DMS53 treated with DMSO at 0.1 percent for 48 hours (cell line): ENCODE results near the gene CPSF4L.

Experiments
- DNase-seq: peaks from one replicate; lab custom pipeline; 2025; ENCODE audit not compliant: unreplicated experiment; lab: John Stamatoyannopoulos, UW

The CPSF4L gene

GRCh38 chr17:73290399-73291259 lies 28.9 kb upstream of the CPSF4L start:
- no peak for DNase-seq

GRCh38 chr17:73289549-73290254 lies 28.0 kb upstream of the CPSF4L start:
- no peak for DNase-seq

GRCh38 chr17:73288534-73289302 lies 27.0 kb upstream of the CPSF4L start:
- DNase-seq, result no peak

GRCh38 chr17:73286863-73287296 lies 25.2 kb upstream of the CPSF4L start:
- no peak for DNase-seq

- no peak for DNase-seq
Measured at GRCh38 chr17:73285916-73286862, 24.5 kb upstream of the CPSF4L start.

GRCh38 chr17:73285603-73285908 lies 23.9 kb upstream of the CPSF4L start:
- DNase-seq, result no peak

- no peak for DNase-seq
Measured at GRCh38 chr17:73284906-73285602, 23.4 kb upstream of the CPSF4L start.

- DNase-seq, result no peak
Measured at GRCh38 chr17:73284354-73284753, 22.7 kb upstream of the CPSF4L start.

GRCh38 chr17:73283841-73284282 lies 22.2 kb upstream of the CPSF4L start:
- no peak for DNase-seq

GRCh38 chr17:73283250-73283649 lies 21.6 kb upstream of the CPSF4L start:
- DNase-seq, result no peak

- DNase-seq, result no peak
Measured at GRCh38 chr17:73282629-73283028, 20.9 kb upstream of the CPSF4L start.

GRCh38 chr17:73281928-73282327 lies 20.2 kb upstream of the CPSF4L start:
- no peak for DNase-seq

- no peak for DNase-seq
Measured at GRCh38 chr17:73280191-73280590, 18.5 kb upstream of the CPSF4L start.

GRCh38 chr17:73279704-73280103 lies 18.0 kb upstream of the CPSF4L start:
- DNase-seq, result no peak

- no peak for DNase-seq
Measured at GRCh38 chr17:73278465-73279453, 17.1 kb upstream of the CPSF4L start.

- DNase-seq, result no peak
Measured at GRCh38 chr17:73278049-73278464, 16.4 kb upstream of the CPSF4L start.

- no peak for DNase-seq
Measured at GRCh38 chr17:73274490-73274889, 12.8 kb upstream of the CPSF4L start.

- no peak for DNase-seq
Measured at GRCh38 chr17:73272906-73273218, 11.2 kb upstream of the CPSF4L start.

- no peak for DNase-seq
Measured at GRCh38 chr17:73271072-73271471, 9.4 kb upstream of the CPSF4L start.
